ENCODE measurements around the gene KPNA6.
A peak's percentile ranks its signal among the peaks of the same experiment; 100 is the strongest.

Gene KPNA6

GRCh38 chr1:32184650-32185049 lies 76.8 kb downstream of the KPNA6 start:
- Histone ChIP-seq H3K36me3 (ENCODE audit: control insufficient read depth in 1 of 2, insufficient read depth in 2 of 2, low read length in 2 of 2) (peaks cover 41 to 58% of the 10 kb centered on the region in 2 donors), H3K27me3 (ENCODE audit: control insufficient read depth in 1 of 2, insufficient read depth in 2 of 2, low read length in 2 of 2) (no peaks in the 10 kb centered on the region), H3K9ac (ENCODE audit: low read depth in 1 of 2, low read length in 2 of 2) (no peak overlapping the region), H3K4me1 (ENCODE audit: control insufficient read depth in 1 of 2, insufficient read depth in 2 of 2, low read length in 2 of 2) (peaks cover 17 to 20% of the 10 kb centered on the region in 2 donors), H3K4me3 (ENCODE audit: low read depth in 1 of 2, low read length in 2 of 2) (no peak overlapping the region), H3K9me3 (ENCODE audit: control insufficient read depth in 1 of 2, low read length in 2 of 2) (no peaks in the 10 kb centered on the region), H3K27ac (ENCODE audit: low read depth, low read length) (no peak overlapping the region)

GRCh38 chr1:32186077-32186476 lies 78.2 kb downstream of the KPNA6 start:
- H3K27me3 ChIP-seq (ENCODE audit: control insufficient read depth in 1 of 2, insufficient read depth in 2 of 2, low read length in 2 of 2), result no peaks in the 10 kb centered on the region
- no peak overlapping the region for H3K4me3 ChIP-seq (ENCODE audit: low read depth in 1 of 2, low read length in 2 of 2)
- peaks cover 11% of the 10 kb centered on the region in 2 donors for H3K4me1 ChIP-seq (ENCODE audit: control insufficient read depth in 1 of 2, insufficient read depth in 2 of 2, low read length in 2 of 2)
- H3K36me3 ChIP-seq (ENCODE audit: control insufficient read depth in 1 of 2, insufficient read depth in 2 of 2, low read length in 2 of 2), result peaks cover 52 to 72% of the 10 kb centered on the region in 2 donors
- H3K9me3 ChIP-seq (ENCODE audit: control insufficient read depth in 1 of 2, low read length in 2 of 2), result no peaks in the 10 kb centered on the region
- H3K9ac ChIP-seq (ENCODE audit: low read depth in 1 of 2, low read length in 2 of 2), result peak overlapping the region in 1 of 2 donors; percentile 19
- no peak overlapping the region for H3K27ac ChIP-seq (ENCODE audit: low read depth, low read length)

- Histone ChIP-seq H3K4me3 (ENCODE audit: low read depth in 1 of 2, low read length in 2 of 2) (no peak overlapping the region), H3K27me3 (ENCODE audit: control insufficient read depth in 1 of 2, insufficient read depth in 2 of 2, low read length in 2 of 2) (no peaks in the 10 kb centered on the region), H3K4me1 (ENCODE audit: control insufficient read depth in 1 of 2, insufficient read depth in 2 of 2, low read length in 2 of 2) (peaks cover 7% of the 10 kb centered on the region in 2 donors), H3K27ac (ENCODE audit: low read depth, low read length) (no peak overlapping the region), H3K9ac (ENCODE audit: low read depth in 1 of 2, low read length in 2 of 2) (peak overlapping the region in 1 of 2 donors; percentile 19), H3K36me3 (ENCODE audit: control insufficient read depth in 1 of 2, insufficient read depth in 2 of 2, low read length in 2 of 2) (peaks cover 56 to 76% of the 10 kb centered on the region in 2 donors), H3K9me3 (ENCODE audit: control insufficient read depth in 1 of 2, low read length in 2 of 2) (no peaks in the 10 kb centered on the region)
Measured at GRCh38 chr1:32186491-32186890, 78.6 kb downstream of the KPNA6 start.

- Histone ChIP-seq H3K27ac (ENCODE audit: low read depth, low read length) (no peak overlapping the region), H3K4me1 (ENCODE audit: control insufficient read depth in 1 of 2, insufficient read depth in 2 of 2, low read length in 2 of 2) (no peaks in the 10 kb centered on the region), H3K36me3 (ENCODE audit: control insufficient read depth in 1 of 2, insufficient read depth in 2 of 2, low read length in 2 of 2) (peaks cover 68 to 84% of the 10 kb centered on the region in 2 donors), H3K9me3 (ENCODE audit: control insufficient read depth in 1 of 2, low read length in 2 of 2) (no peaks in the 10 kb centered on the region), H3K9ac (ENCODE audit: low read depth in 1 of 2, low read length in 2 of 2) (no peak overlapping the region), H3K4me3 (ENCODE audit: low read depth in 1 of 2, low read length in 2 of 2) (no peak overlapping the region), H3K27me3 (ENCODE audit: control insufficient read depth in 1 of 2, insufficient read depth in 2 of 2, low read length in 2 of 2) (no peaks in the 10 kb centered on the region)
Measured at GRCh38 chr1:32187850-32188249, 80.0 kb downstream of the KPNA6 start.

DNA sequence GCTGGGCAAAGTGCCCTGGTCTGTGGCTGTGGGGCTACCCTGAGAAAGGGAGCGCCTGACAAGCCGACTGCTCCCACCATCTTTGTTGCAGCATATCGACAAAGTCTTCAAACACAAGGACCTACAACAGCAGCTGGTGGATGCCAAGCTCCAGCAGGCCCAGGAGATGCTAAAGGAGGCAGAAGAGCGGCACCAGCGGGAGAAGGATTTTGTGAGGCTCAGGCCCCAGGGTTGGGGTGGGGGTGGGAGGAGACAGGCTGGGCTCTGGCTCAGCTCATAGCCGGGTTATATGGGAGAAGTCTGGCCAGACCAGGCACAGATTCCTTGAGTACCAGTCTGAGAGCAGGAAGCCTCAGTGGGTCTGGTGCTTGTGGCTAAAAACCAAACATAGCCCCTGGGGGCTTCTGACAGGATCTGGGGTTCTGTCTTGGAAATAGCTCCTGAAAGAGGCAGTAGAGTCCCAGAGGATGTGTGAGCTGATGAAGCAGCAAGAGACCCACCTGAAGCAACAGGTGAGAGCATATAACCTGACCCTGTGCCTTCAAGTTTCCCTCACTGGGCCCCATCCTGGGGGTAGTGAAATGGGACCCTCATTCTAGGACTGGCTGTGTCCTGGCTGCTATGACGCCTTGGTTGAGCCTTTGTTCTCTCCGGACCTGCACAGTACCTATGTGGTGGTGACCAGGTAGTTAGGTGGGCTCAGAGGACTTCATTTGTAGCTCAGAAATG lies 84.5 kb downstream of the KPNA6 start:
- Histone ChIP-seq H3K4me1 (ENCODE audit: control insufficient read depth in 1 of 2, insufficient read depth in 2 of 2, low read length in 2 of 2) (no peaks in the 10 kb centered on the region), H3K27ac (ENCODE audit: low read depth, low read length) (no peak overlapping the region), H3K9me3 (ENCODE audit: control insufficient read depth in 1 of 2, low read length in 2 of 2) (no peaks in the 10 kb centered on the region), H3K27me3 (ENCODE audit: control insufficient read depth in 1 of 2, insufficient read depth in 2 of 2, low read length in 2 of 2) (no peaks in the 10 kb centered on the region), H3K36me3 (ENCODE audit: control insufficient read depth in 1 of 2, insufficient read depth in 2 of 2, low read length in 2 of 2) (peaks cover 84 to 99% of the 10 kb centered on the region in 2 donors), H3K9ac (ENCODE audit: low read depth in 1 of 2, low read length in 2 of 2) (no peak overlapping the region), H3K4me3 (ENCODE audit: low read depth in 1 of 2, low read length in 2 of 2) (no peak overlapping the region)

- Histone ChIP-seq H3K9ac (ENCODE audit: low read depth in 1 of 2, low read length in 2 of 2) (no peak overlapping the region), H3K27ac (ENCODE audit: low read depth, low read length) (no peak overlapping the region), H3K27me3 (ENCODE audit: control insufficient read depth in 1 of 2, insufficient read depth in 2 of 2, low read length in 2 of 2) (no peaks in the 10 kb centered on the region), H3K4me3 (ENCODE audit: low read depth in 1 of 2, low read length in 2 of 2) (no peak overlapping the region), H3K4me1 (ENCODE audit: control insufficient read depth in 1 of 2, insufficient read depth in 2 of 2, low read length in 2 of 2) (peaks cover 2 to 3% of the 10 kb centered on the region in 2 donors), H3K36me3 (ENCODE audit: control insufficient read depth in 1 of 2, insufficient read depth in 2 of 2, low read length in 2 of 2) (peaks cover 67 to 83% of the 10 kb centered on the region in 2 donors), H3K9me3 (ENCODE audit: control insufficient read depth in 1 of 2, low read length in 2 of 2) (no peaks in the 10 kb centered on the region)
Measured at GRCh38 chr1:32194984-32195383, 87.1 kb downstream of the KPNA6 start.

- Histone ChIP-seq H3K4me3 (ENCODE audit: low read depth in 1 of 2, low read length in 2 of 2) (no peak overlapping the region), H3K9ac (ENCODE audit: low read depth in 1 of 2, low read length in 2 of 2) (no peak overlapping the region), H3K4me1 (ENCODE audit: control insufficient read depth in 1 of 2, insufficient read depth in 2 of 2, low read length in 2 of 2) (peaks cover 6% of the 10 kb centered on the region in 2 donors), H3K27me3 (ENCODE audit: control insufficient read depth in 1 of 2, insufficient read depth in 2 of 2, low read length in 2 of 2) (no peaks in the 10 kb centered on the region), H3K36me3 (ENCODE audit: control insufficient read depth in 1 of 2, insufficient read depth in 2 of 2, low read length in 2 of 2) (peaks cover 62 to 78% of the 10 kb centered on the region in 2 donors), H3K27ac (ENCODE audit: low read depth, low read length) (no peak overlapping the region), H3K9me3 (ENCODE audit: control insufficient read depth in 1 of 2, low read length in 2 of 2) (no peaks in the 10 kb centered on the region)
Measured at GRCh38 chr1:32195531-32195930, 87.7 kb downstream of the KPNA6 start.

DNA sequence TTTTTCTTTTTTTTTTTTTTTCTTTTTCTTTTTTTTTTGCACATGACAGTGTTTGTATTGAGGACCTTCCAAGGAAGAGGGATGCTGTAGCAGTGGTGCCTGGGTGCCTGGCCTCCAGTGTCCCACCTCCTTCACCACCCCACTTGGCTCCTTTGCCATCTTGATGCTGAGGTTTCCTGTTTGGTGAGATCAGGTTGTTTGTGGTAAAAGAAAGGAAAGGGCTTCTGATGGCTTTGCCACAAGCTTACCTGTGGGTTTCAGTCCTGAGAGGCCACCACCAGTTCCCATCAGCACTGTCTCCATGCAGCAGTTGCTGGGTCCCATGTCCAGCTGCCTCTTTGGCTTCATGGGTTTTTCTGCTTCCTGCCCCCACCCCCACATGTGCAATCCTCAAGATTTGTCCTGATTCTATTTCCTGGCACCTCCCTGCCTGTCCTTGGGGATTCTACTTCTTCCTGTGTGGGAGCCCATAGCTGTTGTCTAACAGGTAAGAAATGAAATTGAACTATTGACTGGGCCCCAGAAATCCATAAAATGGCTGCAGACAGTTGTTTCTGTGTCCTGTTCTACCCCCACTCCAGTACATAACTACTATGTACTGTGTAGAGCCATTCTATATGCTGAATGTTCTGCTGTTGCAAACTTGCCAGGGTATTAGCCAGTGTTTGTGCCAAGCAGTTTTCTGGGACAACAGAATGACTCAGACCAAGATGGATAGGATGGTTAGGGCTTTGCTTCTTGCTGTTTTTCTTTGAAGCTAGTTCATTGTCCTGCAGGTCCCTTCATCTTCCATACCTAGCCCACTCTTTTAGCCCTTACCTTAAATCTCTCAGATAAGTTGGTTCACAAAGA lies 88.3 kb downstream of the KPNA6 start:
- Histone ChIP-seq H3K4me1 (ENCODE audit: control insufficient read depth in 1 of 2, insufficient read depth in 2 of 2, low read length in 2 of 2) (peaks cover 6 to 11% of the 10 kb centered on the region in 2 donors), H3K9me3 (ENCODE audit: control insufficient read depth in 1 of 2, low read length in 2 of 2) (no peaks in the 10 kb centered on the region), H3K4me3 (ENCODE audit: low read depth in 1 of 2, low read length in 2 of 2) (no peak overlapping the region), H3K36me3 (ENCODE audit: control insufficient read depth in 1 of 2, insufficient read depth in 2 of 2, low read length in 2 of 2) (peaks cover 58 to 72% of the 10 kb centered on the region in 2 donors), H3K9ac (ENCODE audit: low read depth in 1 of 2, low read length in 2 of 2) (no peak overlapping the region), H3K27ac (ENCODE audit: low read depth, low read length) (no peak overlapping the region), H3K27me3 (ENCODE audit: control insufficient read depth in 1 of 2, insufficient read depth in 2 of 2, low read length in 2 of 2) (no peaks in the 10 kb centered on the region)

DNA sequence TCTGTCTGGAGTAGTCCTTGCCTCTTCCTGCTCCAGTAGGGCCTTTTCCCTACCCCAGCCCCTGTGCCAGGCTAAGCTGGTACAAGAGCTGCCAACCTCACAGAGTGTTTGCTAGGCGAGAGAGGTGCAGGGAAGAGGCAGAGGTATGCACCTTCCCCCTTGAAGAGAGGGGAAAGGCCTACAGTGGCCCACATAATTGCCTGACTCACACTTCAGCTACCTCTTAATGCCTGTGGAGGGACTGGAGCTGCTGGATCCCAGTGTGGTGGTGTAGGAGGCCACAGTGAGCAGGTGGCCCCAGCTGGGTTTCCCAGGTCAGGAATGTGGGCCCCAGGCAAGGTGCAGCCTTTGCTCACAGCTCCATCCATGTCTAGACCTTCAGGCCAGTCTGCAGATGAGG lies 89.2 kb downstream of the KPNA6 start:
- H3K4me3 ChIP-seq (ENCODE audit: low read depth in 1 of 2, low read length in 2 of 2), result no peak overlapping the region
- peaks cover 6 to 20% of the 10 kb centered on the region in 2 donors for H3K4me1 ChIP-seq (ENCODE audit: control insufficient read depth in 1 of 2, insufficient read depth in 2 of 2, low read length in 2 of 2)
- H3K9me3 ChIP-seq (ENCODE audit: control insufficient read depth in 1 of 2, low read length in 2 of 2), result no peaks in the 10 kb centered on the region
- H3K27me3 ChIP-seq (ENCODE audit: control insufficient read depth in 1 of 2, insufficient read depth in 2 of 2, low read length in 2 of 2), result no peaks in the 10 kb centered on the region
- H3K36me3 ChIP-seq (ENCODE audit: control insufficient read depth in 1 of 2, insufficient read depth in 2 of 2, low read length in 2 of 2), result peaks cover 49 to 63% of the 10 kb centered on the region in 2 donors
- H3K27ac ChIP-seq (ENCODE audit: low read depth, low read length), result no peak overlapping the region
- H3K9ac ChIP-seq (ENCODE audit: low read depth in 1 of 2, low read length in 2 of 2), result no peak overlapping the region

DNA sequence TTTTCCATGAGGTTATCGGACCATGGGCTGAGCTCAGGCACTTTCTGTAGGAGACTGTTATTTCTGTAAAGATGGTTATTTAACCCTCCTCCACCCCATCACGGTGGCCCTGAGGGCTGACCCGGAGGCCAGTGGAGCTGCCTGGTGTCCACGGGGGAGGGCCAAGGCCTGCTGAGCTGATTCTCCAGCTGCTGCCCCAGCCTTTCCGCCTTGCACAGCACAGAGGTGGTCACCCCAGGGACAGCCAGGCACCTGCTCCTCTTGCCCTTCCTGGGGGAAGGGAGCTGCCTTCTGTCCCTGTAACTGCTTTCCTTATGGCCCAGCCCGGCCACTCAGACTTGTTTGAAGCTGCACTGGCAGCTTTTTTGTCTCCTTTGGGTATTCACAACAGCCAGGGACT lies 90.0 kb downstream of the KPNA6 start:
- Histone ChIP-seq H3K36me3 (ENCODE audit: control insufficient read depth in 1 of 2, insufficient read depth in 2 of 2, low read length in 2 of 2) (peaks cover 43 to 55% of the 10 kb centered on the region in 2 donors), H3K27me3 (ENCODE audit: control insufficient read depth in 1 of 2, insufficient read depth in 2 of 2, low read length in 2 of 2) (no peaks in the 10 kb centered on the region), H3K27ac (ENCODE audit: low read depth, low read length) (no peak overlapping the region), H3K9ac (ENCODE audit: low read depth in 1 of 2, low read length in 2 of 2) (no peak overlapping the region), H3K4me3 (ENCODE audit: low read depth in 1 of 2, low read length in 2 of 2) (no peak overlapping the region), H3K4me1 (ENCODE audit: control insufficient read depth in 1 of 2, insufficient read depth in 2 of 2, low read length in 2 of 2) (peaks cover 6 to 21% of the 10 kb centered on the region in 2 donors), H3K9me3 (ENCODE audit: control insufficient read depth in 1 of 2, low read length in 2 of 2) (no peaks in the 10 kb centered on the region)

Data from duodenal mucosa (tissue), 2 donors.